ENCODE measurements around the gene KRT7.
"Not testable (repeated sequence)": the region's sequence is repeated elsewhere in the genome, so short reads cannot be mapped to it uniquely, and the experiment has no call there.

KRT7 gene

DNA sequence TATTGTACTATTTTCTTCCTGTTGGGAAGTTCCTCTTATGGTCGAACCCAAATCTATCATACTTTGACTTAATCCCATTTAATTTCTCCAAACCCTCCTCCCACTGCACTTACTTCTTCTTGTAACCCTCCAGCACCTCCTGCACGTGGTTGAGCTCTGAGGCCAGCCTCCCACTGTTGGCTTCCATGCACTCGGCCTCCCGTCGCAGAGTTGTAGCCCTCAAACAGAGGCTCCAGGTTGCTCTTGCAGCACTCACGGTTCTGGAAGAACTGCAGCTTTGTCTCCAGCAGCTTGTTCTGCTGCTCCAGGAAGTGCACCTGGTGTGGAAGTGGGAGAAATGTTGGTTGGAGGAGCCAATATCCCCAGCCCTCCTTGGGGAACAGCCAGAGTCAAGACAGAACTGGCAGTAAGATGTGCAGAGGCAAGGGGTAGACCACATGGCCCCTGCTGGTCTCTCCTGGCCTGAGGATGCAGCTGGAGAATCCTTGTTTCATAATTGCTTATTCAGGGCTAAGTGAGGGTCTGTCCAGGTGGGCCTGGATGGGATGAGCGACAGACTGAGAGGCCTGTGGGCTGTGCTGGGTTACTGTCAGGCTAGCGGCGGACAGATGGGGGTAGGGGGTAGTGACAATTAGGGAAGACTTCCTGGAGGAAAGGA is 23.0 kb downstream of the KRT7 start:
- no peak for DNase-seq (ENCODE audit: low read depth)

DNA sequence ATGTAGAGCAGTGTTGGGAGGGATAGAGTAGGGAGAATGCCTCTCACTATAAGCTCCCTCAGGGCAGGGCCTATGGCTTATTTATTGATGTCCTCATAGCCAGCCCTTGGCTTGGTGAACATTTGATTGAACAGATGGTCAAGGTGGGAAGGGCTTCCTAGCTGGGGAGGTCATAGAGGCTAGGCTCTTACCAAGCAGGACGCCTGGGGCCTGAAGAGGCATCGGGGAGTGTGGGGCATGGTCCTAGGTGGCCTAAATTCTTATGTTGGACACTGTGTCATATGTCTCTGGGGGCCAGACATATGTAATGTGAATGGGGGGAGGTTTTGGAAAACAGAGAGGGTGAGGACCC is 23.5 kb downstream of the KRT7 start:
- DNase-seq (ENCODE audit: low read depth): no peak

DNA sequence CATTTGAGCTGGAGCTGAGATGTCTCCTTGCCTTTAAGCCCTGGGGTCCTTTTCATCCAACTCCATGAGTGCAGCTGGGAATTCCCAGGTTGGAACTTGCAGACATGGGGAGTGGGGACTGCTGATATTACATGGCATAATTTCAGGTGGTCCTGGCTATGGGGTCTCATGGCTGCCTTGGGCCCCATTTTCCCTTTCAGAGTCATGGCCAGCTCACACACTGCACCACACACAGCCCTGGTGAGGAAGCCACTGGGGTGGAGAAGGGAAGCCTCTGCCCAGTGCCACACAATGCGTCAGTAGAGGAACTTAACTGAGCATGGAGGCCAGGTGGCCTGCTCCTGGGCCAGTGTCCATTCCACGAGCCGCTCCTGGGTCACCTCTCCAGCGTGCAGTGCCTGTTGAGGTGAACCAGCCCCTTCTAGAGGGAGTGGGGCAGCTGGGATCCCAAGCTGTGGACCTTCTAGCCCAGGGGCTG is 24.1 kb downstream of the KRT7 start:
- no peak for DNase-seq (ENCODE audit: low read depth)

DNA sequence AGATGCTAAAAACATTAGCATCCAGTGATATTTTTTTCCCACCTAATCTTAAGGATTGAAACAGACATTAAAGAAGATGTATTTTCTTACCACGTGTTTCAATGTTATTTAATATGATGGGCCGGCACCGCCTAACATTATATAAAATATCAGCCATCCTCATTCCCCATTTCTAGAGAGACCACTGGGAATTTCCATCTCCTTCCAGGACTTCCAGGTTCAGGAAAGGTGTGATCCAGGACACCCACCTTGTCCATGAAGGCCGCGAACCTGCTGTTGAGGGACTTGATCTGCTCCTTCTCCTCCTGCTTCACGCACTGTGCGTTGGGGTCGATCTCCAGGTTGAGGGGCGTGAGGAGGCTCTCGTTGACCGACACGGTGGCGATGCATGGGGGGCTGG is 24.9 kb downstream of the KRT7 start:
- DNase-seq (ENCODE audit: low read depth): not testable (repeated sequence)

DNA sequence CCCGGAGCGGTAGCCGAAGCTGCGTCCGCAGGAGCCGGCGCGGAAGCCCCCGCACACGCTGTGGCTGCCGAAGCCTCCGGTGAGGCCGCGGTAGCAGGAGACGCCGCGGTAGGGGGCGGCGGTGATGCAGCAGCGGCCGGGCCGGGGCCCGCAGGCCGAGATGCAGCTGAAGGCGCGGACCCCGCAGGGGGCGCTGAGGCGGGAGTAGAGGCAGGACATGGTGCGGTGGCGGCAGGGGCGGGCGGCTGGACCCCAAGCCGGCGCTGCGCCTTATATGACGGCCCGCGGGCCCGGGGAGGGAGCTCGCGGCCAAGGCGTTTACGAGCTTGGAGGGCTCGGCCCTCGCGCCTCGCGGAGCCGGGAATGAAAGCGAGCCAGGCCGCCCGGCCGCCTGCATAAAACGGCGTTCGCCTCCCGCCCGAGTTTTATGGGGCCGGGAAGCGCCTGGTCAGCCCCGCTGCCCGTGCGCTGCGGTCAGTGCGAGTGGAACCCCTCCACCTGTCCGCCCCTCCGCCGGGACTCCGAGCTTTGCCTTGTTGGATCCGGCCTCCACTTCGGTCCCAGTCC is 25.4 kb downstream of the KRT7 start:
- no peak for DNase-seq (ENCODE audit: low read depth)

DNA sequence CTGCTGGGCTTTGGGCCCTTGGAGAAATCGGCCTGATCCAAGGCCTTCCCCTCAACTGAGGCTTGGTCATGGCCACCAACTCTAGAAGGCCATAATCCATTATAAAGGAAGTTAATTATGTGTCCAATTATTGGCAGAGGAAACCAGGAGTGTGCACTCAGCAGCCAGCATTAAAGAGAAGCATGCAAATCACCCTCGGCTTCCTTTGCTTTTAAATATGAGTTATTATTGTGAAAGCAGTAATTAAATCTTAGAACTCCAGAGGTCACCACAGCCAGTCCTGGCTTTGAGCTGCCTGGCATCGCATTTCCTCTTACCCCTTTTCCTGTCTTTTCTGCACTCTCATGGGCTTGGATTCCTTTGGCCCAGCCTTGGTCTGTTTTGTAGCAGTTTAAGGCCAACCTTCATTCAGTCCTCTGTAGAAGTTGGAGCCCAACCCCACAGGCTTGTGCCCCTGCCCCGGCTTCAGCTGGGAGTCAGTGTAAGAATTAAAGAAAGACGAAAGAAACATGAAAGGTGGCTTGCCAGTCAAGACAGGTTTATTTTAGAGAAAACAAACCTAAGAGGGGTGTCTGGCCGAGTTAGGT is 26.7 kb downstream of the KRT7 start:
- DNase-seq (ENCODE audit: low read depth): no peak

DNA sequence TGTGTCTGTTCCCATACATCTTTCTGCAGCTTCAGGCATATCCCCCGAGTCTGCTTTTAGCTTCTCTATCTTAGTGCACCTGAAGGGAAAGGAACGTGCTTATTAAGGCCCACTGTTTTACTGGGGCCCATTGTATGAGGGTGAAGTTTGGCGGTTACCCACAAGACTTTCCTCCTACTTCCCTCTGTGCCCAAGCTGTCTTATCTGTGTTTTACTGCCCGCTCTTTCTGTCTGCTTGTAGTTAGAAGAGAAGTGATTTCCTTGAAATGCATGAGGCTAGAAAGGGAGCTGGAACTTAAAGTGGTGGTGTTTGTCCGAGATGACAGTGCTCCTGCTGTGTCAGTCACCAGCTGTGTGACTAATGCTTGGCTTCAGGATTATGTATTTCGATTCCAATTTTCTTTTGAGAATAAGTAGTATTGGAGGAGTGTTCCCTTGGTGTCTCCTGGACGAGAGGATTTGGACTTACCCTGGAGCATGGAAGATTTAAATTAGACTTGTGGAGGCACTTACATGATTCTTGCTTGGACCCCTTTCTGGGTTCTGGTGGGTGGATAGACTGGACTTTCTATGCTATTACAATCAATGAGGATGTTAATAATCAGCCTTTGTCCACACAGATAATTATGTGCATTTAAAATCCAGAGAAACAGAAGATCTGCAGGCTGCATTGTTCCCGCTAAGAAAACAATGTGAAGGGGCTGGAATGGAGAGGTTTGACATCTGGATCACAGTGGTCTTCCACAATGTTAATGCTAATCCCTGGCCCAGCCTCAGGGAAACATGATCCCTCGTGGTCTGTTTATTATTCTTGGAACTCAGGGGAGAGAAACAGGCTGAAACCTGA is 27.5 kb downstream of the KRT7 start:
- DNase-seq (ENCODE audit: low read depth): no peak

DNA sequence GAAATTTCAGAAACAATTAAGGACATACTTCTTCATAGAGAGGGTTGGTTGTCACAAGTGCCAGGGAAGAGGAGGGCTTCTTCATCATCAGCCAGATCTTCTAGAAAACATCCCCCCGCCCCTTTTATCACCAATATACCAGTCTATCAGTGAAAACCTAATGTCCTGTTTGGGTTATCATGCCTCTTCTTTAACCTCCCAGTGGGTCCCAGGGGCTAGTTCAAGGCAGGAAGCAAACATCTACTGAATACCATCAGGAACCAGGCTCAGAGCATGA is 28.1 kb downstream of the KRT7 start:
- DNase-seq (ENCODE audit: low read depth): no peak

DNA sequence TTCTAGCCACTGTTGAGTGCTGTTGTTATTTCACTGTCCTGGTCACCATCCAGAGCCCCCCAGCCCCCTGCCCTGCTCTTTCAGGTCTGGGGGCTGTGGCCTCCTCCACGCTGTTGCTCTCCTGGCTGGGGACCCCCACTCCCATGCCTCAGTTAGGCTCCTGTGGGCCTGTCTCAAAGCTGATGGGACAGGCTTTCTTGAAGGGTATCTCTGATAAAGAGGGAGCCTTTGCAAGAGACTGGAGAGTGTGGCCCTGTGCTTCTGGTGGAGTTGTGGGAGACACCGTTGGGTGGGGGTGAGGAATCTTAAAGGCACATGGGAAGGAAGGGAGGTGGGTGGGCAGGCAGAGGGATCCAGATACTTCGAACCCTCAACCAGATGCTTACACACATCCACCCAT is 29.2 kb downstream of the KRT7 start:
- DNase-seq (ENCODE audit: low read depth): no peak

DNA sequence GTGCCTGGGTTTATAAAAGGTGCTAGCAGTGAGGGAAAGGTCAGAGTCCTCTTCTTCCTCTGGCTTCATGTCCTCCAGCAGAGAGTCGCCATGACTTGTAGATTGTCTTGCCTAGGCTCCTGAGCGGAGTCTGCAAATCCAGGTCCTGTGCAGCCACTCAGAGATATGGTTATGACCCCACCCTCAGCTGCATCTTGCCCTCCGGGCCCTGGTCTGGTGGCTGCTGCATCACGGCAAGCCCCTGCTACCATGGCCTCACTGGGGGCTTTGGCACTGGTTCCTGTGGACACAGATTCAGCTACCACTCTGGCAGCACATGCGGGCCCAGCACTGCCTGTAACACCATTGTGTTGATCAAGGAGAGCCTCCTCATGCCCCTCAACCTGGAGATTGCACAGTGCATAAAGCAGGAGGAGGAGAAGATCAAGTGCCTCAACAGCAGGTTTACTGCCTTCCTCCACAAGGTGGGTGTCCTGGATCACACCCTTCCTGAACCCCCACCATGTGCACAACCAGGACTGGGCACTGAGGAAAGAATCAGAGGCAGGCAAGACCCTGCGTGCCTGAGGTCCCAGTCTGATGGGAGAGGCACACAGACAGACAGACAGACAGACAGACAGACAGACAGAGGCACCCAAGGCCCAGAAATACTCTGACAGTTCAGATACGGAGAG is 30.9 kb downstream of the KRT7 start:
- DNase-seq (ENCODE audit: low read depth): no peak

DNA sequence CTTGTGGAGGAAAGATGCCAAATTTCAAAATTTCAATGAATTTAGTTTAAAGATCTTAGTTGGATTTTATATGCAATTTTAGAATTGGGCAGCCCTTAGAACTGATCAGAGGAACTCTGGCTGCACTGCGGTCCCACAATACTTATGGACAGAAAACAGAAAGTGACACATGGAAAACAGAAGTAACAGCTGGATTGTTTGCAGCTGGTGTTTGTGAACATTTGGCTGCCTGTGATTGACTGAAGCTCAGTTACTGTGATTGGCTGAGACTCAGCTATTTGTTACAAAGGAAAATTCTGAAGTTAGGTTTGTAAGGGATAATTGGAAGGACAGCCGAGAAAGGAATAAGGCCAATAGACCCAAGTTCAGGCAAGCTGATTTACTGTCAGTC is 31.4 kb downstream of the KRT7 start:
- no peak for DNase-seq (ENCODE audit: low read depth)

DNA sequence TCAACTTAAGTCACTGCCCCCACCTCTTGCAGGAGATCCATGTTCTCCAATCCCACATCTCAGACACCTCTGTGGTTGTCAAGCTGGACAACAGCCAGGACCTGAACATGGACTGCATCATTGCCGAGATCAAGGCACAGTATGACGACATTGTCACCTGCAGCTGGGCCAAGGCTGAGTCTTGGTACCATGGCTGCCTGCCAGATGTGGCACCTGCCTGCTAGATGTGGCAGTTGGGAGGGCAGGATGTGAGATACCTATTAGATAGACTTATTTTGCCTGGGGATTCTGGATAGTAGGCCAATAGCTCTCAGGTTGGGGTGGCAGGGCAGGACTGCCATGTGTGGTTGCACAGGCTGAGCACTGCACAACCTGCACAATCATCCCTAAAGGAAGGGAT is 33.5 kb downstream of the KRT7 start:
- DNase-seq (ENCODE audit: low read depth): no peak

DNA sequence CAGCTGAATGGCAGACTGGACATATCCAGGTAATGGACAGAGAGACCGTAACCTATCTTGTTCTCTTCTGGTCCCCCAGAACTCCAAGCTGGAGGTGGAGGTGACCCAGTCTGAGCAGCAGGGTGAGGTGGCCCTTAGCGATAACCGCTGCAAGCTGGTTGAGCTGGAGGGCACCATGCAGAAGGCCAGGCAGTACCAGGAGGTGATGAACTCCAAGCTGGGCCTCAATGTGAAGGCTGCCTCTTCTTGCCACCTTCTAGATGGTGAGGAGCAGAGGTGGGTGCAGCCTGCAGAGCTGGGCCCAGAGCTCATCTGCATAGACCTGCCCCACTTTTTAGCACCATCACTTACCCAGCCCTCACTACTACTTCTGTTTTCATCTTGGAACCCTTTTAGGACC is 34.2 kb downstream of the KRT7 start:
- no peak for DNase-seq (ENCODE audit: low read depth)

DNA sequence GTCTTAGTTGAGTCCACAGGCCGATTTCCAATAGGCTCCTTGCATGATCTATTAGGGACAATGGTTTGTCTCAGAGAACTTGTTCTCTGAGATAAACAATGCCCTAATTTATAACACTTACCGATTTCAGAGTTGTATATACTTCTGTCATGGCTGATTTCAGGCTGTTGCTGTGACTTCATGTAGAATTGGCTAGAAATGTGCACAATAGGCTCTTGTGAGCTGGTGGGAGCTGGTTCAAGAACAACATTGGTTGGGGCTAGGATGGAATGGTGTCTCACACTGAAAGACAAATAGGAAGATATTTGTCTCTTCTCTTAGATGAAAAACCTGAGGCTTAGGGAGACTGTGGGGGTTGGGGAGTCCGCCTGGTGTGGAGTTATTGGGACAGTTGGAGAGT is 34.7 kb downstream of the KRT7 start:
- no peak for DNase-seq (ENCODE audit: low read depth)

DNA sequence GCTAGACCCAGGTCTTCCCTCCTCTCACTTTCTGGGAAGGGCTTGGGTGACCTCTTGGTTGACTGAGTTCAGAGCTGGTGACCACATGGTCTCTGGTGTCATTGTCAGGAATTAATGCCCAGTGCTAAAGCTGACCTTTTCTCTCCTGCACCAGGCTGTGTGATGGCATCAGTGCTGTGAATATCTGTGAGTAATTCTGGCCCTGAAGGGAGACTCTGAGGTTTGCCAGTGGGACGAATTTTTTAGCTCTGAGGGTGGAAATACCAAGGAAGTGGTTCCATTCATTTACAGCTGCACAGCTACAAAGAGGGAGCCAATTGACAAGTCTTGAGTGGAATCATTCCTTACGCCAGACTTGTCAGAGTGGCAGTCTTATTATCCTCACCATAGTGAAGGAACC is 35.2 kb downstream of the KRT7 start:
- no peak for DNase-seq (ENCODE audit: low read depth)

DNA sequence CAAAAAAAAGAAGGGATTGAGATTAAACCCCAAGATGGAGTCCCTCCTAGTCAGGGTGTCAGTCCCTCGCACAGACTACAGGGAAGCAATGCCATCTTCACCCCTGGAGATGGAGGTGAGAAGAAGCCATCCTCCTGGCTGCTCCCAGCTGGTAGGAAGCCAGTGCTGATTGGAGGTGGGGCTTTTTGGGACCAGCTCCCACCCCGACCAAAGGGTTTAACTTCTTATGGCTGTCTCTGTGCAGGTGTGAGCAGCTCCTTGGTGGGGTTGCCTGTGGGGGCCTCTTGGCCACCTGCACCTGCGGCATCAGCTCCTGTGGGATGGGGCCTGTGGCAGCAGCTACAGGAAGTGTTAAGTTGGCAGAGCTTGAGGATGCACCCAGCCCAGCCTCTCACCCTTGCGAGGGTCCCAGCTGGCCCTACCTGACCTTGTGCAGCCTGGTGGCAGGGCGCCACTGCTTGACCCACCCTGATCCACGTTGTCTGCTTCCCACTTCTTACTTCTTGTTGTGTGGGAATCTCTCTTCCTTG is 37.6 kb downstream of the KRT7 start:
- DNase-seq (ENCODE audit: low read depth): no peak

DNA sequence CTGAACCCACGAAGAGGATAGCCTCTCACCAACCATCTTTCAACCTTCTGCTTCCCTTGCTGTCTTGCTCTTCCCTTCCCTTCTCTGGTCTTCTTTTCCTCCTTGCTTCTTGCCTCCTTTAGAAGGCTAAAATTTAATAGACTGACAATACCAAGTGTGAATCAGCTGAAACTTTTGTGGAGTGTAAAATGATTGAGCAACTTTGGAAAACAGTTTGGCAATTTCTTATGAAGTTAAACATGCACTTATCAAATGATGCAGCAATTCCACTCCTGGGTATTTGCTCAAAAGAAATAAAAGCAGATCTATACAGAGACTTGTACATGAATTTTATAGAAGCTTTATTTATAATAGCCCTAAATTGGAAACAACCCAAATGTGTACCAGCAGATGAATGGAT is 38.1 kb downstream of the KRT7 start:
- no peak for DNase-seq (ENCODE audit: low read depth)

DNA sequence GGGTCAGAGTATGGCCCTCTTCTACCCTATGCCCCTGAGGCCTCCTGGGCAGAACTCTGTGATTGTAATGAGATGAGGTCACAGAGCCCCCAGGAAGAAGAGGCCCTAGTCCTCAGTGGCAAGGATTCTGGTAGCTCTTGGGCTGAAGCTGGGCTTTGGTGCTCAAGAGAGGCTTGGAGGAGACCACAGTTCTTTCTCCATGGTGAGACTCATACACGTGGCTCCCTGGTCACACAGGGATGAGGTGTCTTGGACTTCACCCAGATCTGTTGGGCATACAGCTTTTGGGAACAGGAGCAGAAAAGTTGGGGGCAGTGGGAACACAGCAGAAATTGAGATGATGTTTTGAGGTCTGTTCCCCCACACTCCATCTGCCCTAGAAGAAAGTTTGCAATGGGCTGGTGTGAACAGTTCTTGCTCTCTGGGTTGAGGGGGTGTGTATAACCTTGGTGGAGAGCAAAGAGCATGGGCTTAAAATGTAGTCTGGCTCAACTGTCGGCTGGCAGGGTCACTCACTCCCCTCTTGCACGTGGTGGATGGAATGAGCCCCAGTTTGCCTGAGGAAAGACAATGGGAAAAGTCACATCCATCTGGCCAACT is 41.6 kb downstream of the KRT7 start, which contains the start of gene KRT86:
Gene KRT86, plus strand, starts transcription at position 125 of the 600 bp plus-strand sequence. CDS start 27,272 bp downstream, outside the sequence.
- no peak for DNase-seq (ENCODE audit: low read depth)

DNA sequence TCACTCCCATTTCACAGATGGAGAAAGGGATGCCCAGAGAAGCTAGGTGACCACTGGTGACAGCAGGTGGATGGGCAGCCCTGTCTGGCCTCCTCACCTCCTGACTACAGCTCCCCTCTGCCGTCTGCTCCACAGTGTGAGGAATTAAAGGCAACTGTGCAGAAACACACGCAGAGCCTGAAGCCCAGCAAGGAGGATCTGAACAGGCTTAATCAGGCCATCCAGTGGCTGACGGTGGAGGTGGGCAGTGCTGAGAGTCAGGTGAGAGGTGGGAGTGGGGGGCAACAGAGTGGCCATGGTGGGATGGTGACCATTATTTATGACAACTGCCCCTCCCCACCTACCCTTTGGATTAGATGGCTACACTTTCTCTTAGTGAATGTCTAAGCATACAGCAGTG is 42.6 kb downstream of the KRT7 start:
- no peak for DNase-seq (ENCODE audit: low read depth)

DNA sequence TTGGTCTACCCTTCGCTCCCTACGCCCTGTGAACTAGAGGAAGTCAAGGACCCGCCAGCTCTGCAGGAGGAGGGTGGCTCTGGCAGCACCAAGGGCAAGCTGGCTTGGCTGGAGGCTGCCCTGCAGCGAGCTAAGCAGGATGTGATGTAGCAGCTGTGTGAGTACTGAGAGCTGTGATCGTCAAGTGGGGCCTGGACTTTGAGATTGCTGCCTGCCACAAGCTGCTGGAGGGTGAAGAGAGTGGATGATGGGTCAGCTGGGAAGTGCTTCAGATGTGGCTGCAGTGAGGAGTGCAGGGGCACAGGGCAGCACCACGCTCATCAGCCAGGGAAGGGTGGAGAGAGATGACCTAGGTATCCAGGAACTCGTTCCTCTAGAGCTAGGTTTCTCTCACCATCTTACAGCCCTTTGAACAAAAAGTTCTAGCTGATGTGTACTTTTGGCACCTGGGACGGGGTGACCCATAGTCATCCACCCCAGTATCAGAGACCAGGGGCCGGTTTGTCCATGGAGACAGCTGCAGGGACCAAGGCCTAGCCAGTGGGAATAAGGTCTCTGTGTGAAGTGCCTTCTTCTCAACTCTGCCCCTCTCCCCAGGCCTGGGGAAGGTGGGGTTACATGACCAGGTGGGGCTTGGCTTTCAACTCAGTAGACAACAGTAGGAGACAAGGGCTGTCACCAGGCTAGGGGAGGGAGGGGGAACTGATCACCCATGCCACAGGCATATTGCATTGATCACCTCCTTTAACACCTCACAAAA is 44.6 kb downstream of the KRT7 start:
- no peak for DNase-seq (ENCODE audit: low read depth)

Measured in activated T-cell treated with anti-CD3 and anti-CD28 coated beads for 48 hours (primary cell).